Kidney epithelial cell (primary cell): ENCODE results near the gene CT47C1. TPM values are rescaled to one million over a fixed set of nuclear protein-coding genes. Genes with fewer than 3 reads are reported as not detected.

Experiments
- DNase-seq: peaks from one replicate; pipeline ENCODE4 v3.0.0-alpha.2; 2010; ENCODE audit warnings: low read depth
- H3K27me3 ChIP-seq: 2 replicates; pipeline ENCODE4 v1.6.0; 2011; ENCODE audit warnings: low read length; ENCODE audit not compliant: control insufficient read depth, insufficient read depth
- H3K36me3 ChIP-seq: 2 replicates; pipeline ENCODE4 v1.5.1; 2011; ENCODE audit warnings: low read length; ENCODE audit not compliant: control insufficient read depth, insufficient read depth
- H3K4me3 ChIP-seq: 2 replicates; pipeline ENCODE4 v1.5.1; 2011; ENCODE audit warnings: low read depth, mild to moderate bottlenecking, control low read depth, low read length
- total RNA-seq: library from RNA; depleted of rRNA; stranded (reverse); fragments of >200 nt; gene quantifications from 2 replicates; pipeline ENCODE4 v1.2.3, GENCODE V29; 2015
- TF ChIP-seq, protein P1 (sequence below): IDR thresholded peaks from 2 replicates; pipeline ENCODE4 v1.5.1; 2011; ENCODE audit warnings: mild to moderate bottlenecking, moderate library complexity, low read length, control low read depth, inconsistent platforms; ENCODE audit not compliant: insufficient read depth, poor library complexity, severe bottlenecking

The CT47C1 gene
- total RNA-seq, 1 donor from 2014 or later = not detected

DNA sequence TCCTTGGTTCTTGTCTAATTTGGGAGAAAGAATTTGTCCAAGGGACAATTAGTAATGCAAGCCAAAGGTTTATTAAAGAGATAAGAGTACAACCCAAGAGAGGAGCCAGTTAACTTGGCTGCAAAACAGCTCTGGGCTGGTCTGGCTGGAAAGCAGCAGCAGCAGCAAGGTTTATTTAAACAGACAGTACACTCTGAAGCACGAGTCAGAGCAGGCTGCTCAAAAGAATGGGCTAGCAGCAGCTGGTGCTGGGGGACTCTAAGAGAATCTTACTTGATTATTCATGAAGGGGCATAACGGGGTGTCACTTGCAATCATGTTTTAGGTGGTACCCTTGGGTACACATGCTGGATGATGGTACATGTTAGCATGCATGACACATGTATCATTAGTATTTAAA, 17.1 kb upstream of the CT47C1 start:
- no peaks in the 10 kb centered on the region for H3K36me3 ChIP-seq
- H3K4me3 ChIP-seq = no peak overlapping the region
- TF ChIP-seq, protein P1, sequence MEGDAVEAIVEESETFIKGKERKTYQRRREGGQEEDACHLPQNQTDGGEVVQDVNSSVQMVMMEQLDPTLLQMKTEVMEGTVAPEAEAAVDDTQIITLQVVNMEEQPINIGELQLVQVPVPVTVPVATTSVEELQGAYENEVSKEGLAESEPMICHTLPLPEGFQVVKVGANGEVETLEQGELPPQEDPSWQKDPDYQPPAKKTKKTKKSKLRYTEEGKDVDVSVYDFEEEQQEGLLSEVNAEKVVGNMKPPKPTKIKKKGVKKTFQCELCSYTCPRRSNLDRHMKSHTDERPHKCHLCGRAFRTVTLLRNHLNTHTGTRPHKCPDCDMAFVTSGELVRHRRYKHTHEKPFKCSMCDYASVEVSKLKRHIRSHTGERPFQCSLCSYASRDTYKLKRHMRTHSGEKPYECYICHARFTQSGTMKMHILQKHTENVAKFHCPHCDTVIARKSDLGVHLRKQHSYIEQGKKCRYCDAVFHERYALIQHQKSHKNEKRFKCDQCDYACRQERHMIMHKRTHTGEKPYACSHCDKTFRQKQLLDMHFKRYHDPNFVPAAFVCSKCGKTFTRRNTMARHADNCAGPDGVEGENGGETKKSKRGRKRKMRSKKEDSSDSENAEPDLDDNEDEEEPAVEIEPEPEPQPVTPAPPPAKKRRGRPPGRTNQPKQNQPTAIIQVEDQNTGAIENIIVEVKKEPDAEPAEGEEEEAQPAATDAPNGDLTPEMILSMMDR = no peak
- no peaks in the 10 kb centered on the region for H3K27me3 ChIP-seq
- no peak for DNase-seq

DNA sequence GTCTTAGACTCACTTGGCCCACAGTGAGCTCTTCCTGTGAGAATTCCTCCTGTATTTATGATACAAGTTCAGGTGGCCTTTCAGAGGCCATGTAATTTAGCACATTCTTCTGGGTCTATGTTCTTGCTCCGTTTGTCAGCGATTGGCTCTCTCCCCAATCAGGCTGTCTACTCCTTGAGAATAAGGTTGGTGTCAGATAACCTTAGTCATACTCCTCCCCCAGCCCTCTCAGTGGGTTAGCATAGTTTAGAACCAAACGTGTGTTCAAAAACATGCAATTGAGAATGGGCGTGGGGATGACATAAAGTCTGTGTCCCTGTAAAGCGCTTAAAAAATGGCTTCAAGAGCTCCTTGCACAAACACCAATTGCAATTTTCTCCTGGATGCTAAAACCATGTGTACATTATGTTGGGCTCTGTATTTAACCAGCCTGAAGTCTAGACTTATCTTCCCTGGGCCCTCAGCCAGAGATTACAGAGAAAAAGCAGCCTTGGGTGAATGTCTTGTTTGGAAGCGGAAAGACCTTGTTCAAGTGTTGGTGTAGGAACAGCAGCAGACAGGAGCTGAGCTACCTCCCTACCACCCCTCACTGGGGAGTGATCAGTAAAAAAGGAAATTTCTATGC, 9.9 kb upstream of the CT47C1 start:
- TF ChIP-seq, protein P1 = no peak
- Histone ChIP-seq H3K27me3 (no peaks in the 10 kb centered on the region), H3K4me3 (no peak overlapping the region), H3K36me3 (no peaks in the 10 kb centered on the region)
- DNase-seq = no peak

- TF ChIP-seq, protein P1 = no peak
- no peaks in the 10 kb centered on the region for H3K36me3 ChIP-seq
- no peaks in the 10 kb centered on the region for H3K27me3 ChIP-seq
- H3K4me3 ChIP-seq = no peak overlapping the region
- DNase-seq = no peak
Measured at GRCh38 chrX:119063428-119063827, 9.4 kb upstream of the CT47C1 start.

- H3K27me3 ChIP-seq = no peaks in the 10 kb centered on the region
- no peak for DNase-seq
- H3K4me3 ChIP-seq = no peak overlapping the region
- TF ChIP-seq, protein P1 = peak; percentile 57
- no peaks in the 10 kb centered on the region for H3K36me3 ChIP-seq
Measured at GRCh38 chrX:119067023-119067739, 5.6 kb upstream of the CT47C1 start.

DNA sequence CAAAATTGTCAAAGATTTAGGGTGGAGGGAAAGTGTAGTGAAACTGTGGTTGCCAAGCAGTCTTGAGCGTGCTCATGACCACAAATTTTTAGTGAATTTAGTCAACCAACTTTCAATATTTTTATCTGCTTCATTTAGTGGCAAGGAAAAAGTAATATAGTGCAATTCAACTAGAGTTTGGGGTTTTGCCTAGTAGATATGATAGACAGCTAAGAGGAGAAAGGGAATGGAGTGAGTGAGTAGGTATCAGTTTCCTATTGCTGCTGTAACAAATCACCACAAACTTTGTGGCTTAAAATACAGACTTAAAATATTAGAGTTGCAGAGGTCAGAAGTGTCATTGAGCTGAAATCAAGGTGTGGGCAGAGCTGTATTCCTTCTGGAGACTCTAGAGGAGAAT, 3.7 kb upstream of the CT47C1 start:
- Histone ChIP-seq H3K4me3 (no peak overlapping the region), H3K27me3 (no peaks in the 10 kb centered on the region), H3K36me3 (no peaks in the 10 kb centered on the region)
- TF ChIP-seq, protein P1 = no peak
- DNase-seq = no peak
